Measurements from ENCODE around the gene BIRC7.

- TF ChIP-seq POLR2A (IDR thresholded peaks at IDR 0.05) (no peak), EP300 (IDR thresholded peaks at IDR 0.05) (no peak)
Observed at GRCh38 chr20:63284981-63285524, 49.3 kb downstream of the BIRC7 start.

All from tibial nerve (tissue), 3 donors.